OCI-LY3 (cell line): Measurements from ENCODE around the gene HOXA7.

Experiments
- CTCF ChIP-seq: fragments of 200-600, 300-600 bp; sonication (generic); IDR thresholded peaks from 2 replicates; pipeline ENCODE4 v1.5.1; 2014; ENCODE audit warnings: antibody characterized with exemption, low read length, low read depth
- EZH2phosphoT487 ChIP-seq: fragments of 200-600 bp; shearing (Covaris generic); IDR thresholded peaks from 2 replicates; pipeline ENCODE4 v1.6.1; 2018; ENCODE audit warnings: antibody characterized with exemption, mixed run types, low read depth

- no peak for TF ChIP-seq CTCF
- no peak for TF ChIP-seq EZH2phosphoT487
Observed at GRCh38 chr7:27181795-27182275, 25.4 kb upstream of the HOXA7 start.
